HCT116 (cell line): ENCODE measurements around the gene OTUD7B. TPM values are rescaled to one million over a fixed set of nuclear protein-coding genes. Genes with fewer than 3 reads are reported as not detected.

Experiments
- ATAC-seq: fragments of 200-7000 bp; cut with Tn5 transposase; 2 replicates; pipeline ENCODE4 v1.9.1; 2020; ENCODE audit warnings: mild to moderate bottlenecking, moderate library complexity
- BruUV-seq: library from RNA; stranded (reverse); fragments of 400-500 nt; replicated peaks from 2 replicates; lab custom pipeline; 2021; lab: Mats Ljungman, UMichigan
- CTCF ChIA-PET: fragments of 300-600 bp; sonication (Branson Sonifier 250); formaldehyde crosslinking; loops from one replicate; lab custom pipeline; 2021; ENCODE audit warnings: antibody characterized with exemption; lab: Charles Lee
- POLR2A ChIA-PET: fragments of 300-600, 350-600 bp; sonication (Branson Sonifier 250); formaldehyde crosslinking; loops from one replicate; lab custom pipeline; 2021; ENCODE audit warnings: antibody characterized with exemption; lab: Charles Lee
- RAD21 ChIA-PET, 2 experiments: fragments of 300-600 bp; sonication (Branson Sonifier 250); formaldehyde crosslinking; loops; one replicate each; lab custom pipeline; 2023; ENCODE audit warnings: low total read pairs in 2 of 2; ENCODE audit not compliant: uncharacterized antibody in 2 of 2, unreplicated experiment in 2 of 2, low non-redundant PET in 1 of 2; lab: Charles Lee
- DNase-seq: peaks from one replicate; pipeline ENCODE4 v3.0.0-alpha.2; 2010; ENCODE audit warnings: low read depth, low spot score
- H2AFZ ChIP-seq: fragments of 200-600 bp; shearing (Covaris generic), sonication (generic); 2 replicates; pipeline ENCODE4 v1.6.1; 2017; ENCODE audit warnings: low read depth, mixed run types, mixed read lengths, antibody characterized with exemption, low read length; ENCODE audit not compliant: poor library complexity, severe bottlenecking
- H3K27ac ChIP-seq: 2 replicates; pipeline ENCODE4 v1.5.1; 2012; ENCODE audit warnings: low read depth, low read length
- H3K27me3 ChIP-seq: fragments of 200-600 bp; sonication (generic); 2 replicates; pipeline ENCODE4 v1.6.1; 2016; ENCODE audit warnings: mixed run types, low read length, mixed read lengths; ENCODE audit not compliant: insufficient read depth
- H3K36me3 ChIP-seq, 2 experiments: fragments of 200-500 bp in 1 of 2; fragments of 200-600 bp in 1 of 2; sonication (Bioruptor generic) in 1 of 2; sonication (generic) in 1 of 2; 2 replicates each; pipeline versions ENCODE4 v1.5.1 to v1.6.1; 2014 to 2016; ENCODE audit warnings: low read length in 2 of 2, inconsistent platforms in 1 of 2, mixed read lengths in 1 of 2, mixed run types in 1 of 2; ENCODE audit not compliant: insufficient read depth in 2 of 2, control insufficient read depth in 1 of 2
- H3K4me1 ChIP-seq, 2 experiments: fragments of 200-600 bp in 1 of 2; sonication (generic) in 1 of 2; 2 replicates each; pipeline versions ENCODE4 v1.5.1 to v1.6.1; 2012 to 2017; ENCODE audit warnings: low read length in 2 of 2, inconsistent platforms in 1 of 2, mild to moderate bottlenecking in 1 of 2, mixed read lengths in 1 of 2, mixed run types in 1 of 2, moderate library complexity in 1 of 2; ENCODE audit not compliant: insufficient read depth in 2 of 2, control insufficient read depth in 1 of 2
- H3K4me2 ChIP-seq: fragments of 200-600 bp; sonication (generic); 2 replicates; pipeline ENCODE4 v1.6.1; 2017; ENCODE audit warnings: mixed run types, low read length, mixed read lengths
- H3K4me3 ChIP-seq, 2 experiments: fragments of 200-600 bp in 1 of 2; sonication (generic) in 1 of 2; replicated peaks in 1 of 2; 2 replicates each; pipeline ENCODE4 v1.5.1; 2011 to 2016; ENCODE audit warnings: low read length in 2 of 2, control low read depth in 1 of 2, low read depth in 1 of 2, mild to moderate bottlenecking in 1 of 2, mixed read lengths in 1 of 2, mixed run types in 1 of 2
- H3K79me2 ChIP-seq: fragments of 200-600 bp; sonication (generic); 2 replicates; pipeline ENCODE4 v1.6.1; 2017; ENCODE audit warnings: mild to moderate bottlenecking, mixed run types, low read length, moderate library complexity, mixed read lengths; ENCODE audit not compliant: insufficient read depth
- H3K9ac ChIP-seq: fragments of 200-600 bp; sonication (generic); 2 replicates; pipeline ENCODE4 v1.6.1; 2016; ENCODE audit warnings: low read length, mixed read lengths
- H3K9me2 ChIP-seq: fragments of 200-600 bp; sonication (generic), shearing (Covaris generic); 2 replicates; pipeline ENCODE4 v1.6.1; 2017; ENCODE audit warnings: mixed run types, mild to moderate bottlenecking, moderate library complexity; ENCODE audit not compliant: insufficient read depth
- H3K9me3 ChIP-seq, 2 experiments: fragments of 200-500 bp in 1 of 2; fragments of 200-600 bp in 1 of 2; sonication (Bioruptor generic) in 1 of 2; sonication (generic) in 1 of 2; 2 replicates each; pipeline ENCODE4 v1.6.1; 2014 to 2017; ENCODE audit warnings: low read length in 2 of 2, mixed read lengths in 2 of 2, inconsistent platforms in 1 of 2, low read depth in 1 of 2, mild to moderate bottlenecking in 1 of 2, mixed run types in 1 of 2, moderate library complexity in 1 of 2; ENCODE audit not compliant: control insufficient read depth in 1 of 2, insufficient read depth in 1 of 2
- H4K20me1 ChIP-seq: fragments of 200-600 bp; sonication (generic), shearing (Covaris generic); 2 replicates; pipeline ENCODE4 v1.6.1; 2017; ENCODE audit warnings: mixed run types, mild to moderate bottlenecking, moderate library complexity; ENCODE audit not compliant: insufficient read depth
- CBX3 ChIP-seq: IDR thresholded peaks from 2 replicates; pipeline ENCODE4 v1.6.1; 2012; ENCODE audit warnings: low read depth
- CEBPB ChIP-seq: IDR thresholded peaks from 2 replicates; pipeline ENCODE4 v1.6.1; 2012; ENCODE audit warnings: low read depth
- CTCF ChIP-seq, 3 experiments: fragments of 200-600 bp in 1 of 3; sonication (generic) in 1 of 3; IDR thresholded peaks in 2 of 3; conservative IDR thresholded peaks in 1 of 3; 2 replicates each; pipeline ENCODE4 v1.5.1; 2012 to 2017; ENCODE audit warnings: low read depth in 2 of 3, low read length in 2 of 3, antibody characterized with exemption in 1 of 3, borderline replicate concordance in 1 of 3, control low read depth in 1 of 3, mild to moderate bottlenecking in 1 of 3, mixed read lengths in 1 of 3, mixed run types in 1 of 3, moderate library complexity in 1 of 3; ENCODE audit not compliant: insufficient read depth in 1 of 3
- EGR1 ChIP-seq: IDR thresholded peaks from 2 replicates; pipeline ENCODE4 v1.6.1; 2012; ENCODE audit warnings: low read depth
- JUND ChIP-seq: IDR thresholded peaks from 2 replicates; pipeline ENCODE4 v1.6.1; 2012
- POLR2A ChIP-seq: IDR thresholded peaks from 2 replicates; pipeline ENCODE4 v1.7.0; 2011; ENCODE audit warnings: borderline replicate concordance; ENCODE audit not compliant: insufficient read depth, insufficient read length; ENCODE audit errors: extremely low read depth
- POLR2AphosphoS5 ChIP-seq: IDR thresholded peaks from 2 replicates; pipeline ENCODE4 v1.6.1; 2011; ENCODE audit warnings: mild to moderate bottlenecking, low read depth, low read length, moderate library complexity
- RAD21 ChIP-seq: IDR thresholded peaks from 2 replicates; pipeline ENCODE4 v1.6.1; 2012; ENCODE audit warnings: low read depth, mild to moderate bottlenecking
- REST ChIP-seq: IDR thresholded peaks from 2 replicates; pipeline ENCODE4 v1.6.1; 2012; ENCODE audit warnings: low read depth
- SIN3A ChIP-seq: IDR thresholded peaks from 2 replicates; pipeline ENCODE4 v1.6.1; 2012; ENCODE audit warnings: low read depth
- YY1 ChIP-seq: IDR thresholded peaks from 2 replicates; pipeline ENCODE4 v1.6.1; 2011; ENCODE audit warnings: low read length, low read depth, moderate library complexity, mild to moderate bottlenecking; ENCODE audit not compliant: insufficient replicate concordance; ENCODE audit errors: extremely low read depth
- ZFX ChIP-seq: fragments of 450-650 bp; IDR thresholded peaks from 2 replicates; pipeline ENCODE4 v1.6.1; 2017
- intact Hi-C: fragments of 100-400 bp; cut with micrococcal nuclease; formaldehyde crosslinking; loops from 2 replicates; pipeline ENCODE4 v1.10.0; 2022
- total RNA-seq: library from RNA; stranded (reverse); gene quantifications from one replicate; pipeline ENCODE4 v1.2.1, GENCODE V29; 2021; ENCODE audit not compliant: unreplicated experiment

Gene OTUD7B
- total RNA-seq, 1 experiment from 2014 or later, result 23.7 TPM

- no peak for TF ChIP-seq CTCF (IDR thresholded peaks at IDR 0.05 in 2 of 3, conservative IDR thresholded peaks at IDR 0.05 in 1 of 3; ENCODE audit: borderline replicate concordance in 1 of 3, insufficient read depth in 1 of 3, low read depth in 2 of 3, low read length in 2 of 3)
Measured at GRCh38 chr1:149925345-149925744, 85.2 kb downstream of the OTUD7B start (continued).

GRCh38 chr1:149923626-149924025, 86.9 kb downstream of the OTUD7B start:
- Histone ChIP-seq H3K36me3 (peaks cover 36 to 45% of the 10 kb centered on the region in 2 experiments; a peak in 3 of 4 replicates), H3K27me3 (no peaks in the 10 kb centered on the region), H4K20me1 (peaks cover 5% of the 10 kb centered on the region; the same call in 1 of the 2 replicates), H3K9ac (no peak overlapping the region), H3K27ac (no peak overlapping the region), H2AFZ (no peak overlapping the region), H3K9me2 (no peaks in the 10 kb centered on the region), H3K4me1 (peaks cover 7 to 15% of the 10 kb centered on the region in 2 experiments; a peak in 3 of 4 replicates), H3K4me3 (no peak overlapping the region), H3K4me2 (no peak overlapping the region), H3K9me3 (no peaks in the 10 kb centered on the region), H3K79me2 (peaks cover 44% of the 10 kb centered on the region)
- no TSS peak for BruUV-seq
- POLR2A ChIA-PET, result no interaction called here
- RAD21 ChIA-PET, result no interaction called here
- ATAC-seq, result no peak
- CTCF ChIA-PET, result no interaction called here
- TF ChIP-seq POLR2A (no peak), SIN3A (no peak), EGR1 (no peak), YY1 (no peak), POLR2AphosphoS5 (no peak), CTCF (IDR thresholded peaks at IDR 0.05 in 2 of 3, conservative IDR thresholded peaks at IDR 0.05 in 1 of 3; ENCODE audit: borderline replicate concordance in 1 of 3, insufficient read depth in 1 of 3, low read depth in 2 of 3, low read length in 2 of 3) (no peak), REST (no peak), ZFX (no peak), RAD21 (no peak), JUND (no peak), CEBPB (no peak), CBX3 (no peak)
- intact Hi-C loops, result no loop called here
- no peak for DNase-seq
